ENCODE measurements around the gene EMP1. TPM values are rescaled to one million over a fixed set of nuclear protein-coding genes. Genes with fewer than 3 reads are reported as not detected.

Gene EMP1
- total RNA-seq, 1 donor from 2014 or later: 273 TPM

DNA sequence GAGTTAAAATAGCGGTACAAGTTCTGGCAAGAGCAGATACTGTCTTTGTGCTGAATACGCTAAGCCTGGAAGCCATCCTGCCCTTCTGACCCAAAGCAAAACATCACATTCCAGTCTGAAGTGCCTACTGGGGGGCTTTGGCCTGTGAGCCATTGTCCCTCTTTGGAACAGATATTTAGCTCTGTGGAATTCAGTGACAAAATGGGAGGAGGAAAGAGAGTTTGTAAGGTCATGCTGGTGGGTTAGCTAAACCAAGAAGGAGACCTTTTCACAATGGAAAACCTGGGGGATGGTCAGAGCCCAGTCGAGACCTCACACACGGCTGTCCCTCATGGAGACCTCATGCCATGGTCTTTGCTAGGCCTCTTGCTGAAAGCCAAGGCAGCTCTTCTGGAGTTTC lies 18.5 kb downstream of the EMP1 start:
- no peaks in the 10 kb centered on the region for H3K27me3 Mint-ChIP-seq (ENCODE audit: unreplicated experiment)
- H3K36me3 Mint-ChIP-seq (ENCODE audit: low read depth, unreplicated experiment): peaks cover 59% of the 10 kb centered on the region
- H3K4me1 Mint-ChIP-seq (ENCODE audit: unreplicated experiment): peaks cover 42% of the 10 kb centered on the region
- TF ChIP-seq, protein P1, sequence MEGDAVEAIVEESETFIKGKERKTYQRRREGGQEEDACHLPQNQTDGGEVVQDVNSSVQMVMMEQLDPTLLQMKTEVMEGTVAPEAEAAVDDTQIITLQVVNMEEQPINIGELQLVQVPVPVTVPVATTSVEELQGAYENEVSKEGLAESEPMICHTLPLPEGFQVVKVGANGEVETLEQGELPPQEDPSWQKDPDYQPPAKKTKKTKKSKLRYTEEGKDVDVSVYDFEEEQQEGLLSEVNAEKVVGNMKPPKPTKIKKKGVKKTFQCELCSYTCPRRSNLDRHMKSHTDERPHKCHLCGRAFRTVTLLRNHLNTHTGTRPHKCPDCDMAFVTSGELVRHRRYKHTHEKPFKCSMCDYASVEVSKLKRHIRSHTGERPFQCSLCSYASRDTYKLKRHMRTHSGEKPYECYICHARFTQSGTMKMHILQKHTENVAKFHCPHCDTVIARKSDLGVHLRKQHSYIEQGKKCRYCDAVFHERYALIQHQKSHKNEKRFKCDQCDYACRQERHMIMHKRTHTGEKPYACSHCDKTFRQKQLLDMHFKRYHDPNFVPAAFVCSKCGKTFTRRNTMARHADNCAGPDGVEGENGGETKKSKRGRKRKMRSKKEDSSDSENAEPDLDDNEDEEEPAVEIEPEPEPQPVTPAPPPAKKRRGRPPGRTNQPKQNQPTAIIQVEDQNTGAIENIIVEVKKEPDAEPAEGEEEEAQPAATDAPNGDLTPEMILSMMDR (IDR thresholded peaks at IDR 0.05; ENCODE audit: unreplicated experiment): no peak
- no peak for DNase-seq (ENCODE audit: low spot score)
- peak overlapping the region; percentile 42 for H3K4me3 Mint-ChIP-seq (ENCODE audit: unreplicated experiment)
- H3K27ac Mint-ChIP-seq (ENCODE audit: unreplicated experiment): no peak overlapping the region
- H3K9me3 Mint-ChIP-seq (ENCODE audit: unreplicated experiment): peaks cover 5% of the 10 kb centered on the region

DNA sequence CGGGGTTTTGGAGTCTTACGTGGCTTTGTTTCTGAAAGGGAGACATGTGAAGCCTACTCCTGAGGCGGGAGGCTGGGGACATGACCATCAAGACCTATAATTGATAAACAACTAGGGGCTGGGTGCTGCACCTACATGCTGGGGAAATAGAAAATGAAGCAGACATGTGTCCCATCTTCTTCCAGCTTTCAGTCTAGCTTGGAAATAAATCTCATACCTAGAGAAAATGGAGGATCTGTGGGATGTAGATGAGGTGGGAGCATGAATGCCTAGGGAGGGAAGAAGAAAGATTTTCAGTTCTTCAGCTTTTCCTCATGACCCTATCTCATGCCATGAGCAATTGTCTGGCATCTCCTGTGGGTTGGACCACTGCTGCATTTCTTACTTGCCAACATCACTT lies 22.1 kb downstream of the EMP1 start:
- no peak for DNase-seq (ENCODE audit: low spot score)
- peaks cover 48% of the 10 kb centered on the region for H3K36me3 Mint-ChIP-seq (ENCODE audit: low read depth, unreplicated experiment)
- H3K4me1 Mint-ChIP-seq (ENCODE audit: unreplicated experiment): peaks cover 9% of the 10 kb centered on the region
- no peaks in the 10 kb centered on the region for H3K27me3 Mint-ChIP-seq (ENCODE audit: unreplicated experiment)
- peaks cover 5% of the 10 kb centered on the region for H3K9me3 Mint-ChIP-seq (ENCODE audit: unreplicated experiment)
- peak overlapping the region; percentile 47 for H3K4me3 Mint-ChIP-seq (ENCODE audit: unreplicated experiment)
- TF ChIP-seq, protein P1 (IDR thresholded peaks at IDR 0.05; ENCODE audit: unreplicated experiment): no peak
- no peak overlapping the region for H3K27ac Mint-ChIP-seq (ENCODE audit: unreplicated experiment)

DNA sequence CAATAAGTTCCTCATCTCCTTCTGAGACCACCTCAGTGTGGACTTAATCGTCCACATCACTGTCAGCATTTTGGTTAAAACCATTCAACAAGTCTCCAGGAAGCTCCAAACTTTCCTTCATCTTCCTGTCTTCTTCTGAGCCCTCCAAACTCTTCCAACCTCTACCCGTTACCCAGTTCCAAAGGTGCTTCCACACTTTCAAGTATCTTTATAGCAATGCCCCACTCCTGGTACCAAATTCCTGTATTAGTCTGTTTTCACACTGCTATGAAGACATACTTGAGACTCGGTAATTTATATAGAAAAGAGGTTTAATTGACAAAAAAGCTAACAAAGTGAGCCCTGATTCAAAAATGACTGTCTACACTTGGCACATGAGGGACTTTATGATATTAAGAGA lies 22.8 kb downstream of the EMP1 start:
- Mint-ChIP-seq H3K4me1 (ENCODE audit: unreplicated experiment) (peaks cover 2% of the 10 kb centered on the region), H3K4me3 (ENCODE audit: unreplicated experiment) (peak overlapping the region; percentile 40), H3K36me3 (ENCODE audit: low read depth, unreplicated experiment) (peaks cover 42% of the 10 kb centered on the region), H3K9me3 (ENCODE audit: unreplicated experiment) (peaks cover 5% of the 10 kb centered on the region), H3K27ac (ENCODE audit: unreplicated experiment) (no peak overlapping the region), H3K27me3 (ENCODE audit: unreplicated experiment) (no peaks in the 10 kb centered on the region)
- DNase-seq (ENCODE audit: low spot score): no peak
- TF ChIP-seq, protein P1 (IDR thresholded peaks at IDR 0.05; ENCODE audit: unreplicated experiment): no peak

DNA sequence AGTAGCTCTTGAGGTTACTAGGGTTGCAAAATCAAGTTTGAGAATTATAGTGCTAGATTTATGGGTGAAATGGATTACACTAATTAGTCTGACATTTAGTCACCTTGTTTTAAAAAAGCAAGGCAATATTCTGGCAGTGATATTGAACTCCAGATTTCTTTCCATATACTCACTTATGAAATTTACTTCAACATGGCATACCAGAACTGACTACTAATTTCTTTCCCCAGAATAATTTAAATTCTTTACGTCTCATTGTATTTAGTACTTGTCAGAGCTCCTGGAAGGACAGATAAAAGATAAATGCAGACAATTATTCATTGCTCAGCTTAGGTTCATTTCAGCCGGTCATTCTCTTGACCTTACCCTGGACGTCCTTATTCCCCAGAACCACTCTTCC lies 24.3 kb downstream of the EMP1 start:
- H3K27ac Mint-ChIP-seq (ENCODE audit: unreplicated experiment): no peak overlapping the region
- H3K4me1 Mint-ChIP-seq (ENCODE audit: unreplicated experiment): no peaks in the 10 kb centered on the region
- H3K36me3 Mint-ChIP-seq (ENCODE audit: low read depth, unreplicated experiment): peaks cover 32% of the 10 kb centered on the region
- no peak overlapping the region for H3K4me3 Mint-ChIP-seq (ENCODE audit: unreplicated experiment)
- no peaks in the 10 kb centered on the region for H3K27me3 Mint-ChIP-seq (ENCODE audit: unreplicated experiment)
- H3K9me3 Mint-ChIP-seq (ENCODE audit: unreplicated experiment): peaks cover 5% of the 10 kb centered on the region
- TF ChIP-seq, protein P1 (IDR thresholded peaks at IDR 0.05; ENCODE audit: unreplicated experiment): no peak
- DNase-seq (ENCODE audit: low spot score): no peak

DNA sequence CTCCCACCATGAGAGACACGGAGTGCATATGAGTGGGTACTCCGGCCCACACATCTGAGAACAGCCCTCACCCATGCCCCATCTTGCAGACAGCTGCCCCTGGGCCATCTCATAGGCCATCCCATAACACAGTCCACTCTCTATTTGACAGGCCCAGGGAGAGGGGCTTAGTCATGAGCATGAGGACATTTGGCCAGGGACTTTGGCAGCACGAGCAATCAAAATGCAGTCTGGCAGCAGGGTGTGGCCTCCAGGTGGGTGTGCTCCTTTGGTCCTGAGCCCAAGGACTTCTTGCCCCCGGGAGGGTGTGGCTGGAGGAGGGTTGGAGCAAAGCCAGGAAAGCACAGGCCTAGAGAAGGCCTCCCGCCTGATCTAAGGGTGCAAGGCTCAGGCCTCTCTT lies 25.6 kb downstream of the EMP1 start:
- Mint-ChIP-seq H3K27me3 (ENCODE audit: unreplicated experiment) (no peaks in the 10 kb centered on the region), H3K36me3 (ENCODE audit: low read depth, unreplicated experiment) (peaks cover 23% of the 10 kb centered on the region), H3K27ac (ENCODE audit: unreplicated experiment) (no peak overlapping the region), H3K4me3 (ENCODE audit: unreplicated experiment) (no peak overlapping the region), H3K9me3 (ENCODE audit: unreplicated experiment) (peaks cover 5% of the 10 kb centered on the region), H3K4me1 (ENCODE audit: unreplicated experiment) (no peaks in the 10 kb centered on the region)
- no peak for DNase-seq (ENCODE audit: low spot score)
- TF ChIP-seq, protein P1 (IDR thresholded peaks at IDR 0.05; ENCODE audit: unreplicated experiment): no peak
